HEK293 (cell line): ENCODE measurements around the gene SKI.

Source experiments
- CTCF ChIA-PET: fragments of 350-600 bp; formaldehyde crosslinking; extraction: SDS; loops from one replicate; lab custom pipeline; 2021; ENCODE audit warnings: antibody characterized with exemption; lab: Yijun Ruan, JAX
- POLR2A ChIA-PET: fragments of 300-600 bp; formaldehyde crosslinking; extraction: SDS; loops from one replicate; lab custom pipeline; 2020; ENCODE audit warnings: antibody characterized with exemption, inconsistent platforms; lab: Yijun Ruan, JAX
- H3K27ac ChIP-seq: fragments of 200-500 bp; sonication (Bioruptor generic); 2 replicates; pipeline ENCODE4 v1.5.1; 2014; ENCODE audit warnings: low read depth, low read length, control low read depth, inconsistent platforms; ENCODE audit errors: extremely low read depth
- H3K36me3 ChIP-seq, 2 experiments: fragments of 200-500 bp in 1 of 2; sonication (Bioruptor generic) in 1 of 2; 1 replicate in 1 of 2; 2 replicates in 1 of 2; pipeline ENCODE4 v1.5.1; 2014 to 2017; ENCODE audit warnings: inconsistent platforms in 2 of 2, low read length in 2 of 2; ENCODE audit not compliant: control insufficient read depth in 2 of 2, insufficient read depth in 1 of 2
- H3K4me1 ChIP-seq: fragments of 200-500 bp; sonication (Bioruptor generic); 2 replicates; pipeline ENCODE4 v1.5.1; 2014; ENCODE audit warnings: mild to moderate bottlenecking, low read length, inconsistent platforms; ENCODE audit not compliant: control insufficient read depth, insufficient read depth
- H3K4me3 ChIP-seq: 2 replicates; pipeline ENCODE4 v1.5.1; 2011; ENCODE audit warnings: low read depth, mild to moderate bottlenecking, control low read depth, low read length, moderate library complexity
- H3K9me3 ChIP-seq: fragments of 200-500 bp; sonication (Bioruptor generic); 2 replicates; pipeline ENCODE4 v1.5.1; 2014; ENCODE audit warnings: low read depth, low read length, inconsistent platforms; ENCODE audit not compliant: control insufficient read depth, insufficient read depth
- AEBP2 ChIP-seq: fragments of 450-650 bp; formaldehyde crosslinking; IDR thresholded peaks from 2 replicates; pipeline ENCODE4 v1.5.1; 2016; ENCODE audit warnings: missing biosample characterization, missing genetic modification characterization, borderline replicate concordance
- CTCF ChIP-seq: fragments of 450-650 bp; formaldehyde crosslinking; IDR thresholded peaks from 2 replicates; pipeline ENCODE4 v1.5.1; 2016; ENCODE audit warnings: missing biosample characterization, missing genetic modification characterization
- ELK4 ChIP-seq: IDR thresholded peaks from 2 replicates; pipeline ENCODE4 v1.6.1; 2011; ENCODE audit warnings: mild to moderate bottlenecking, low read depth, low read length, borderline replicate concordance
- PRDM1 ChIP-seq: fragments of 450-650 bp; formaldehyde crosslinking; IDR thresholded peaks from 2 replicates; pipeline ENCODE4; 2016; ENCODE audit warnings: missing biosample characterization, missing genetic modification characterization
- PRDM6 ChIP-seq: fragments of 450-650 bp; formaldehyde crosslinking; IDR thresholded peaks from 2 replicates; pipeline ENCODE4 v1.5.1; 2017; ENCODE audit warnings: missing biosample characterization, missing genetic modification characterization
- SCRT1 ChIP-seq: fragments of 450-650 bp; formaldehyde crosslinking; IDR thresholded peaks from 2 replicates; pipeline ENCODE4 v1.5.1; 2016; ENCODE audit warnings: missing biosample characterization, missing genetic modification characterization, borderline replicate concordance
- SCRT2 ChIP-seq: fragments of 450-650 bp; formaldehyde crosslinking; IDR thresholded peaks from 2 replicates; pipeline ENCODE4 v1.5.1; 2016; ENCODE audit warnings: missing biosample characterization, missing genetic modification characterization
- SETDB1 ChIP-seq: IDR thresholded peaks from one replicate; pipeline ENCODE4 v1.6.1; 2017; ENCODE audit warnings: mild to moderate bottlenecking, low read length, moderate library complexity, mixed read lengths; ENCODE audit not compliant: insufficient read length
- TCF7L2 ChIP-seq: IDR thresholded peaks from 2 replicates; pipeline ENCODE4 v1.6.1; 2011; ENCODE audit warnings: low read depth, mild to moderate bottlenecking, inconsistent platforms, low read length, moderate library complexity, borderline replicate concordance
- TRIM28 ChIP-seq: IDR thresholded peaks from 2 replicates; pipeline ENCODE4 v1.6.1; 2011; ENCODE audit warnings: low read length, control low read depth, borderline replicate concordance
- ZBTB26 ChIP-seq: fragments of 450-650 bp; formaldehyde crosslinking; optimal IDR thresholded peaks from 2 replicates; pipeline ENCODE3; 2016; ENCODE audit warnings: missing biosample characterization, mild to moderate bottlenecking, missing genetic modification characterization
- ZFP69B ChIP-seq: fragments of 450-650 bp; formaldehyde crosslinking; IDR thresholded peaks from 2 replicates; pipeline ENCODE4 v1.5.1; 2016; ENCODE audit warnings: missing biosample characterization, missing genetic modification characterization
- ZNF174 ChIP-seq: fragments of 450-650 bp; formaldehyde crosslinking; IDR thresholded peaks from 2 replicates; pipeline ENCODE4 v1.5.0; 2017; ENCODE audit warnings: missing biosample characterization, mild to moderate bottlenecking, missing genetic modification characterization
- ZNF19 ChIP-seq: fragments of 450-650 bp; formaldehyde crosslinking; IDR thresholded peaks from 2 replicates; pipeline ENCODE4; 2016; ENCODE audit warnings: missing biosample characterization, missing genetic modification characterization, low read depth
- ZNF23 ChIP-seq: fragments of 450-650 bp; formaldehyde crosslinking; IDR thresholded peaks from 2 replicates; pipeline ENCODE4 v1.5.1; 2016; ENCODE audit warnings: missing biosample characterization, missing genetic modification characterization, borderline replicate concordance
- ZNF248 ChIP-seq: fragments of 450-650 bp; formaldehyde crosslinking; IDR thresholded peaks from 2 replicates; pipeline ENCODE4 v1.5.1; 2017; ENCODE audit warnings: missing biosample characterization, missing genetic modification characterization
- ZNF645 ChIP-seq: fragments of 450-650 bp; formaldehyde crosslinking; IDR thresholded peaks from 2 replicates; pipeline ENCODE4; 2016; ENCODE audit warnings: missing biosample characterization, missing genetic modification characterization
- ZNF777 ChIP-seq: fragments of 450-650 bp; formaldehyde crosslinking; IDR thresholded peaks from 2 replicates; pipeline ENCODE4 v1.5.1; 2017; ENCODE audit warnings: missing biosample characterization, missing genetic modification characterization, borderline replicate concordance
- ZNF792 ChIP-seq: fragments of 450-650 bp; formaldehyde crosslinking; IDR thresholded peaks from 2 replicates; pipeline ENCODE4 v1.5.1; 2016; ENCODE audit warnings: missing biosample characterization, missing genetic modification characterization
- ZNF843 ChIP-seq: fragments of 450-650 bp; formaldehyde crosslinking; IDR thresholded peaks from 2 replicates; pipeline ENCODE4 v1.5.1; 2016; ENCODE audit warnings: missing biosample characterization, missing genetic modification characterization
- ZSCAN5A ChIP-seq: fragments of 450-650 bp; formaldehyde crosslinking; IDR thresholded peaks from 2 replicates; pipeline ENCODE4 v1.5.1; 2016; ENCODE audit warnings: missing biosample characterization, missing genetic modification characterization

Gene SKI

GRCh38 chr1:2181752-2182151, 46.4 kb upstream of the SKI start (continued):
- no peak for TF ChIP-seq CTCF (tag by site-specific recombination)

GRCh38 chr1:2182376-2182775, 45.7 kb upstream of the SKI start:
- H3K9me3 ChIP-seq: no peaks in the 10 kb centered on the region
- no peak overlapping the region for H3K27ac ChIP-seq
- ChIA-PET POLR2A (interaction anchor here (0.6 kb wide), 1 partner anchor 299 kb away, joined by 5 read pairs; no protein-coding TSS in a partner anchor), CTCF (interaction anchor here (0.7 kb wide), 1 partner anchor 199 kb away, joined by 3 read pairs; no protein-coding TSS in a partner anchor)
- TF ChIP-seq TCF7L2: no peak
- TF ChIP-seq PRDM1: no peak
- TF ChIP-seq ZNF843 (tag by site-specific recombination): no peak
- TF ChIP-seq ZNF645 (tag by site-specific recombination): no peak
- TF ChIP-seq ELK4: no peak
- no peak for TF ChIP-seq ZBTB26
- TF ChIP-seq SCRT1 (tag by site-specific recombination): no peak
- no peak for TF ChIP-seq ZNF792 (tag by site-specific recombination)
- no peak for TF ChIP-seq ZNF777 (tag by site-specific recombination)
- no peak for TF ChIP-seq SCRT2
- TF ChIP-seq ZNF23: no peak
- no peak for TF ChIP-seq ZNF248
- no peak for TF ChIP-seq ZNF174
- no peak for TF ChIP-seq SETDB1
- TF ChIP-seq AEBP2 (tag by site-specific recombination): no peak
- TF ChIP-seq ZFP69B (tag by site-specific recombination): no peak
- TF ChIP-seq ZNF19 (tag by site-specific recombination): no peak
- no peak for TF ChIP-seq ZSCAN5A (tag by site-specific recombination)
- TF ChIP-seq TRIM28: no peak
- no peak for TF ChIP-seq PRDM6
- H3K4me1 ChIP-seq: no peaks in the 10 kb centered on the region
- peaks cover 0 to 68% of the 10 kb centered on the region in 2 experiments; a peak in 1 of 3 replicates for H3K36me3 ChIP-seq
- H3K4me3 ChIP-seq: no peak overlapping the region
